PFSK-1 (cell line): ENCODE results near the gene CENPC.

ENCODE experiments used
- POLR2AphosphoS5 ChIP-seq: IDR thresholded peaks from 2 replicates; pipeline ENCODE4 v1.6.1; 2012; ENCODE audit warnings: low read depth, mild to moderate bottlenecking, control low read depth, low read length, moderate library complexity
- REST ChIP-seq, 2 experiments: IDR thresholded peaks; 2 replicates each; pipeline versions ENCODE4 v1.6.1 to v1.8.0; 2011 to 2012; ENCODE audit warnings: low read depth in 2 of 2, low read length in 2 of 2, control low read depth in 1 of 2, inconsistent platforms in 1 of 2, mild to moderate bottlenecking in 1 of 2, moderate library complexity in 1 of 2; ENCODE audit not compliant: insufficient read depth in 1 of 2
- TAF1 ChIP-seq: IDR thresholded peaks from 2 replicates; pipeline ENCODE4 v1.6.1; 2012; ENCODE audit warnings: low read length, control low read depth, borderline replicate concordance; ENCODE audit not compliant: insufficient read depth

- TF ChIP-seq REST (IDR thresholded peaks at IDR 0.05; ENCODE audit: insufficient read depth in 1 of 2, low read depth in 2 of 2, low read length in 2 of 2), result no peak
- no peak for TF ChIP-seq TAF1
- TF ChIP-seq POLR2AphosphoS5, result no peak
These were observed 86.1 kb downstream of the CENPC start for GRCh38 chr4:67459164-67459563.
